H7 (cell line): Measurements from ENCODE around the gene NAV1. TPM values are rescaled to one million over a fixed set of nuclear protein-coding genes. Genes with fewer than 3 reads are reported as not detected.
"Not testable (repeated sequence)": the region's sequence is repeated elsewhere in the genome, so short reads cannot be mapped to it uniquely, and the experiment has no call there.

Experiments used
- DNase-seq: peaks from one replicate; pipeline ENCODE4 v3.0.0; 2012
- H3K27me3 ChIP-seq: 2 replicates; pipeline ENCODE4 v1.6.0; 2011; ENCODE audit warnings: mild to moderate bottlenecking, low read length; ENCODE audit not compliant: control insufficient read depth, insufficient read depth
- H3K36me3 ChIP-seq: replicated peaks from 2 replicates; pipeline ENCODE4 v1.5.1; 2011; ENCODE audit warnings: low read length; ENCODE audit not compliant: control insufficient read depth, insufficient read depth
- H3K4me3 ChIP-seq: 2 replicates; pipeline ENCODE4 v1.5.1; 2011; ENCODE audit warnings: low read depth, mild to moderate bottlenecking, control low read depth, low read length, moderate library complexity; ENCODE audit not compliant: insufficient read depth
- total RNA-seq: library from RNA; depleted of rRNA; stranded (reverse); fragments of >200 nt; shearing (Covaris generic); gene quantifications from 2 replicates; pipeline ENCODE4 v1.2.3, GENCODE V29; 2014; rRNA removed

Gene NAV1
- 13.2 and 16.7 TPM in 2 replicates for total RNA-seq

- H3K27me3 ChIP-seq = peaks cover 48% of the 10 kb centered on the region
- H3K4me3 ChIP-seq = peak within 1 kb of the TSS; percentile 73
- peak; percentile 90 for DNase-seq
- H3K36me3 ChIP-seq = no peaks in the 10 kb centered on the region
Measured at GRCh38 chr1:201538612-201539551, at the start of gene NAV1. NAV1 (plus strand) TSS chr1:201539127; CDS start chr1:201622885, 83,758 bp downstream.

GRCh38 chr1:201489643-201490261, 49.2 kb upstream of the NAV1 start:
- DNase-seq = no peak
- no peaks in the 10 kb centered on the region; the same call in 1 of the 2 replicates for H3K36me3 ChIP-seq

GRCh38 chr1:201490708-201491131, 48.2 kb upstream of the NAV1 start:
- no peak for DNase-seq
- Histone ChIP-seq H3K36me3 (no peaks in the 10 kb centered on the region; the same call in 1 of the 2 replicates), H3K4me3 (no peak overlapping the region), H3K27me3 (no peaks in the 10 kb centered on the region)

More at GRCh38 chr1:201489643-201490261, 49.2 kb upstream of the NAV1 start:
- Histone ChIP-seq H3K27me3 (no peaks in the 10 kb centered on the region), H3K4me3 (no peak overlapping the region)

- Histone ChIP-seq H3K36me3 (no peaks in the 10 kb centered on the region; the same call in 1 of the 2 replicates), H3K27me3 (no peaks in the 10 kb centered on the region)
Measured at GRCh38 chr1:201491896-201492511, 46.9 kb upstream of the NAV1 start.

GRCh38 chr1:201493026-201493656, 45.8 kb upstream of the NAV1 start:
- not testable (repeated sequence) for H3K27me3 ChIP-seq, DNase-seq, H3K36me3 ChIP-seq, H3K4me3 ChIP-seq

More at GRCh38 chr1:201491896-201492511, 46.9 kb upstream of the NAV1 start:
- no peak for DNase-seq
- no peak overlapping the region for H3K4me3 ChIP-seq

GRCh38 chr1:201493757-201494617, 44.9 kb upstream of the NAV1 start:
- H3K27me3 ChIP-seq = peaks cover 1% of the 10 kb centered on the region; the same call in 1 of the 2 replicates
- no peaks in the 10 kb centered on the region; the same call in 1 of the 2 replicates for H3K36me3 ChIP-seq
- no peak overlapping the region for H3K4me3 ChIP-seq
- no peak for DNase-seq

- Histone ChIP-seq H3K27me3 (peaks cover 1% of the 10 kb centered on the region; the same call in 1 of the 2 replicates), H3K4me3 (no peak overlapping the region), H3K36me3 (no peaks in the 10 kb centered on the region; the same call in 1 of the 2 replicates)
- DNase-seq = no peak
Measured at GRCh38 chr1:201495551-201496295, 43.2 kb upstream of the NAV1 start.

- no peak overlapping the region for H3K4me3 ChIP-seq
- no peaks in the 10 kb centered on the region; the same call in 1 of the 2 replicates for H3K36me3 ChIP-seq
- DNase-seq = no peak
- H3K27me3 ChIP-seq = peaks cover 1% of the 10 kb centered on the region; the same call in 1 of the 2 replicates
Measured at GRCh38 chr1:201496296-201496690, 42.6 kb upstream of the NAV1 start.

GRCh38 chr1:201497935-201498509, 40.9 kb upstream of the NAV1 start:
- no peaks in the 10 kb centered on the region; the same call in 1 of the 2 replicates for H3K36me3 ChIP-seq
- H3K4me3 ChIP-seq = no peak overlapping the region
- DNase-seq = no peak
- peaks cover 1% of the 10 kb centered on the region; the same call in 1 of the 2 replicates for H3K27me3 ChIP-seq

- H3K4me3 ChIP-seq = no peak overlapping the region
- peaks cover 1% of the 10 kb centered on the region; the same call in 1 of the 2 replicates for H3K27me3 ChIP-seq
- DNase-seq = no peak
- no peaks in the 10 kb centered on the region; the same call in 1 of the 2 replicates for H3K36me3 ChIP-seq
Measured at GRCh38 chr1:201498621-201499020, 40.3 kb upstream of the NAV1 start.

- DNase-seq = no peak
- Histone ChIP-seq H3K36me3 (no peaks in the 10 kb centered on the region; the same call in 1 of the 2 replicates), H3K4me3 (no peak overlapping the region), H3K27me3 (peaks cover 1% of the 10 kb centered on the region; the same call in 1 of the 2 replicates)
Measured at GRCh38 chr1:201499191-201499590, 39.7 kb upstream of the NAV1 start.
